ENCODE data around the gene NUAK2.

GRCh38 chr1:205354259-205355074, 32.9 kb upstream of the NUAK2 start:
- TF ChIP-seq, protein P1, sequence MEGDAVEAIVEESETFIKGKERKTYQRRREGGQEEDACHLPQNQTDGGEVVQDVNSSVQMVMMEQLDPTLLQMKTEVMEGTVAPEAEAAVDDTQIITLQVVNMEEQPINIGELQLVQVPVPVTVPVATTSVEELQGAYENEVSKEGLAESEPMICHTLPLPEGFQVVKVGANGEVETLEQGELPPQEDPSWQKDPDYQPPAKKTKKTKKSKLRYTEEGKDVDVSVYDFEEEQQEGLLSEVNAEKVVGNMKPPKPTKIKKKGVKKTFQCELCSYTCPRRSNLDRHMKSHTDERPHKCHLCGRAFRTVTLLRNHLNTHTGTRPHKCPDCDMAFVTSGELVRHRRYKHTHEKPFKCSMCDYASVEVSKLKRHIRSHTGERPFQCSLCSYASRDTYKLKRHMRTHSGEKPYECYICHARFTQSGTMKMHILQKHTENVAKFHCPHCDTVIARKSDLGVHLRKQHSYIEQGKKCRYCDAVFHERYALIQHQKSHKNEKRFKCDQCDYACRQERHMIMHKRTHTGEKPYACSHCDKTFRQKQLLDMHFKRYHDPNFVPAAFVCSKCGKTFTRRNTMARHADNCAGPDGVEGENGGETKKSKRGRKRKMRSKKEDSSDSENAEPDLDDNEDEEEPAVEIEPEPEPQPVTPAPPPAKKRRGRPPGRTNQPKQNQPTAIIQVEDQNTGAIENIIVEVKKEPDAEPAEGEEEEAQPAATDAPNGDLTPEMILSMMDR (conservative IDR thresholded peaks at IDR 0.05) = peak; percentile 86
- TF ChIP-seq EZH2 (IDR thresholded peaks at IDR 0.05; ENCODE audit: low read depth) = no peak

All from PC-9 (cell line).